Astrocyte of the spinal cord (primary cell): ENCODE measurements around the gene DDX56.
A peak's percentile ranks its signal among the peaks of the same experiment; 100 is the strongest.

ENCODE experiments used
- DNase-seq: peaks from one replicate; pipeline ENCODE4 v3.0.0; 2011; ENCODE audit warnings: low read depth, low spot score
- H3K4me3 ChIP-seq: 2 replicates; pipeline ENCODE4 v1.5.1; 2011; ENCODE audit warnings: low read depth, mild to moderate bottlenecking, low read length, moderate library complexity
- in situ Hi-C: cut with HindIII; loops from 2 replicates; pipeline ENCODE4 v1.10.0; 2017; ENCODE audit warnings: low sequenced_read_pairs
- TF ChIP-seq, protein P1 (sequence below): IDR thresholded peaks from 2 replicates; pipeline ENCODE4 v1.5.1; 2012; ENCODE audit warnings: low read depth, mild to moderate bottlenecking, low read length, inconsistent platforms

Gene DDX56, protein sequence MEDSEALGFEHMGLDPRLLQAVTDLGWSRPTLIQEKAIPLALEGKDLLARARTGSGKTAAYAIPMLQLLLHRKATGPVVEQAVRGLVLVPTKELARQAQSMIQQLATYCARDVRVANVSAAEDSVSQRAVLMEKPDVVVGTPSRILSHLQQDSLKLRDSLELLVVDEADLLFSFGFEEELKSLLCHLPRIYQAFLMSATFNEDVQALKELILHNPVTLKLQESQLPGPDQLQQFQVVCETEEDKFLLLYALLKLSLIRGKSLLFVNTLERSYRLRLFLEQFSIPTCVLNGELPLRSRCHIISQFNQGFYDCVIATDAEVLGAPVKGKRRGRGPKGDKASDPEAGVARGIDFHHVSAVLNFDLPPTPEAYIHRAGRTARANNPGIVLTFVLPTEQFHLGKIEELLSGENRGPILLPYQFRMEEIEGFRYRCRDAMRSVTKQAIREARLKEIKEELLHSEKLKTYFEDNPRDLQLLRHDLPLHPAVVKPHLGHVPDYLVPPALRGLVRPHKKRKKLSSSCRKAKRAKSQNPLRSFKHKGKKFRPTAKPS

DNA sequence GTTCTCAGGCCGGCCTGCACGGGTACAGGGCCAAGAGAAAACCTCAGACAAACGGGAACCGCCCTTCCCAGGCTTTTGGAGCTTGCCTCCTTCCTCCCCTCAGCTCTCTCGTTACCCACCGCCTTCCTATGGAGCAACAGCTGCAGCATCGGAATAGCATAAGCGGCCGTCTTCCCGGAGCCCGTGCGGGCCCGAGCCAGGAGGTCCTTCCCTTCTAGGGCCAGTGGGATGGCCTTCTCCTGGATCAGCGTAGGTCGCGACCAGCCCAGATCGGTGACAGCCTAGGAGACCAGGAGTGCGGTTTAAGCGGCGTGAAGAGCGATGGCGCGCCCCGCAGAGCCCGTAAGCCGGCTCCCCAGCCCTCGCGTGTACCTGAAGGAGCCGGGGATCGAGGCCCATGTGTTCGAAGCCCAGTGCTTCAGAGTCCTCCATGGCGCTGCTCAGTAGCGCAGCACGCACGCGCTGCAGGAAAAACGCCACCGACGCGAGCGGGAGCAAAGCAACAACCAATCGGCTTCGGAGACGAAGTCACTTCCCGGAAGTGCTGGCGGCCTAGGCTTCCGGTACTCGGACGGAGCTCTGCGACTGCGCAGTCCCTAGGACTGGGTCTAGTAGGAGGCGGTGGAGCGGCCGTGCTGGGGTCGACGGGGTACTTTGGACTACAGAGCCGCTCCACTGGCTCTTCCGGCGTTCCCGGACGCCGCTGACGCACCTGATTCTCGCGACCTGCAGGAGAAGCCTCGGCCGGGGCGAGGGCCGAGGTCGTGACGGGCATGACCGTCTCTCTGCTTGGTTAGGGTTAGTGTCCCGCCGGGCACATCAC lies at the start of gene DDX56:
TSS of gene DDX56 (minus strand) at position 445 of the 823 bp plus-strand sequence. CDS start at position 432, 13 bp downstream.
- DNase-seq: peak; percentile 93
- in situ Hi-C loops: no loop called here
- H3K4me3 ChIP-seq: peak within 1 kb of the TSS; percentile 97
- TF ChIP-seq, protein P1, sequence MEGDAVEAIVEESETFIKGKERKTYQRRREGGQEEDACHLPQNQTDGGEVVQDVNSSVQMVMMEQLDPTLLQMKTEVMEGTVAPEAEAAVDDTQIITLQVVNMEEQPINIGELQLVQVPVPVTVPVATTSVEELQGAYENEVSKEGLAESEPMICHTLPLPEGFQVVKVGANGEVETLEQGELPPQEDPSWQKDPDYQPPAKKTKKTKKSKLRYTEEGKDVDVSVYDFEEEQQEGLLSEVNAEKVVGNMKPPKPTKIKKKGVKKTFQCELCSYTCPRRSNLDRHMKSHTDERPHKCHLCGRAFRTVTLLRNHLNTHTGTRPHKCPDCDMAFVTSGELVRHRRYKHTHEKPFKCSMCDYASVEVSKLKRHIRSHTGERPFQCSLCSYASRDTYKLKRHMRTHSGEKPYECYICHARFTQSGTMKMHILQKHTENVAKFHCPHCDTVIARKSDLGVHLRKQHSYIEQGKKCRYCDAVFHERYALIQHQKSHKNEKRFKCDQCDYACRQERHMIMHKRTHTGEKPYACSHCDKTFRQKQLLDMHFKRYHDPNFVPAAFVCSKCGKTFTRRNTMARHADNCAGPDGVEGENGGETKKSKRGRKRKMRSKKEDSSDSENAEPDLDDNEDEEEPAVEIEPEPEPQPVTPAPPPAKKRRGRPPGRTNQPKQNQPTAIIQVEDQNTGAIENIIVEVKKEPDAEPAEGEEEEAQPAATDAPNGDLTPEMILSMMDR: no peak

DNA sequence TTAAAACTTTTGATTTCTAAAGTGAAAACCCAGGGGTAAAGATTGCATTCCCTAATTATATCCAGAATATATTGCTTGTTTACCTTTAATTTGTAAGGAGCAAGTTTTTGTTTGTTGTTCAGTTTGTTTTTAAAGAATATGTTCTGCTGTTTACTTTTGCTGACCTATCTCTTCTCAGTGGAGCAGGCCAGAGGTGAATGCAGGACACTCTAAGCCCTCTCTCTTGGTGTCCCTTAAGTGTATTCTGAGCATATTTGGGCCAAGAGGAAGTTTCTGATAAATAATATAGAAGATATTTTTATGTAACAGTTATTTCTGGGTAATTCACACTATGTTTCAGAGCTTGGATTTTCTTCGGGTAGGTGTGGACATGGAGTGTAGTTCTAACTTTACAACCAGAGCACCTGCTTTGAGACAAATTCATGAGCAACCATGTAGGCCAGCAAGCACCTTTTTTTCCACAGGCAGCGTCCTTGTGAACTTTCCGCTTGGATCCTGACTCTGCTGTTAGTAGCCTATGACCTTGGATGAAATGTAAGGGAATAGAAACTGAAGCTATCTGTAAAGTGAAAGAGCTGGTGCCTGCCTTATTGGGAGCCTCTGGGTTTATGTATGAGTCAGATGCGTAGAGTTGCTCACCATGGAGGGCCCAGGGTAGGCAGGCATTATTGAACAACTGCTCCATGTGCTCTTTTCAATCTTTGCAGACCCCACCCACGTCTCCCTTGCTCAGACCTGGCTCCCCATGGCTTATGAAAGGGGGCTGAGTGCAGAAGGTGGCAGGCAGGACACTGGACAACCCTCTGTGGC lies 48.8 kb upstream of the DDX56 start:
- TF ChIP-seq, protein P1: no peak
- in situ Hi-C loops: no loop called here
- no peak for DNase-seq
- no peak overlapping the region for H3K4me3 ChIP-seq

DNA sequence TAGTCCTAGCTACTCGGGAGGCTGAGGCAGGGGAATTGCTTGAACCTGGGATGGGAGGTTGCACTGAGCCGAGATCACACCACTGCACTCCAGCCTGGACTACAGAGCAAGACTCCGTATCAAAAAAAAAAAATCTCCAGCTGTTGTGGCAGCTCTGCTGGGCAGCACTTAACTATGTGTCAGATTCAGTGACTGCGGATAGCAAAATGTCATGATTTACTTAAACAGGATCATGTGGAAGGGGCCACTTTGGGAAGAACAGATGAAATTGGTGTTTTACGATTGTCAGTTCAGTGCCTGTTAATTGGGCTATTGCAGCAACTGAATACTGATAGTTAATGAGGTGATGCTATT lies 48.0 kb upstream of the DDX56 start:
- in situ Hi-C loops: no loop called here
- no peak overlapping the region for H3K4me3 ChIP-seq
- no peak for DNase-seq
- TF ChIP-seq, protein P1: no peak

DNA sequence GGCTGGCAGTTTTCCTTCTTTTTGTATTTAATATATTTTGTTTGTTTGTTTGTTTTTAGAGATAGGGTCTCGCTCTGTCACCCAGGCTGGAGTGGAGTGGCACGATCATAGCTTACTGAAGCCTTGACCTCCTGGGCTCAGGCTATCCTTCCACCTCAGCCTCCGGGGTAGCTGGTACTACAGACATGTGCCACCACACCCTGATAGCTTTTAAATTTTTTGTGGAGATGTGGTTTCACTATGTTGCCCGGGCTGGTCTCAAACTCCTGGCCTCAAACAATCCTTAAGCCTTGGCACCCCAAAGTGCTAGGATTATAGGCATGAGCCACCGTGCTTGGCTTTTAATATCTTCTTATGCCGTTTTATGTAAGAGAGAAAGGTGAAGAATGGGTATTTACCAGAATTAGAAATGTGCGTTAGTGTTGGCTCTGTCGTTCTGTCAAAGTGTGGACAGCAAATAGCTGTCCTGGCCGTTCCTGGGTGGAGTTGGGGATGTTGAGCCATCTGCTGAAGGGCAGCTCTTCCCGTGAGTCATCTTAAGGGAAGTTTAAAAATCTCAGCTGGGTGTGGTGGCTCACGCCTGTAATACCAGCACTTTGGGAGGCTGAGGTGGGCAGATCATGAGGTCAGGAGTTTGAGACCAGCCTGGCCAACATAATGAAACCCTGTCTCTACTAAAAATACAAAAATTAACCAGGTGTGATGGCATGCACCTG lies 47.5 kb upstream of the DDX56 start:
- no peak for DNase-seq
- TF ChIP-seq, protein P1: no peak
- no peak overlapping the region for H3K4me3 ChIP-seq
- in situ Hi-C loops: no loop called here

DNA sequence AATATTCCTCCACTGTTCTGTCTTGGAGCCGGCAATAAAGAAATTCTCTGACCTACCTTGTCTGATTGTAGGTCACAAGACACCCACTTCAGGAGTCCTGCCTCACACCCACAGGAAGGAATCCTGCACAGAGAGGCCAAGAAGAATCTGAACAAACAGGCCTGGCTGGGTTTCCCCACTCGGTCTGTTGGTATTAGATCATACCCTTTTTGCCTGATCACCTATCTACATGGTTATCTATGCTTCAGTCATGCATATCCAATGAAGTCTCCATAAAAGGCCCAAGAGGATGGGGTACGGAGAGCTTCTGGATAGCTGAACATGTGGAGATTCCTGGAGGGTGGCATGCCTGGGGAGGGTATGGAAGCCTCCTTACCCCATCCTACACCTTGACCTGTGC lies 45.0 kb upstream of the DDX56 start:
- DNase-seq: no peak
- in situ Hi-C loops: no loop called here
- TF ChIP-seq, protein P1: no peak
- no peak overlapping the region for H3K4me3 ChIP-seq

DNA sequence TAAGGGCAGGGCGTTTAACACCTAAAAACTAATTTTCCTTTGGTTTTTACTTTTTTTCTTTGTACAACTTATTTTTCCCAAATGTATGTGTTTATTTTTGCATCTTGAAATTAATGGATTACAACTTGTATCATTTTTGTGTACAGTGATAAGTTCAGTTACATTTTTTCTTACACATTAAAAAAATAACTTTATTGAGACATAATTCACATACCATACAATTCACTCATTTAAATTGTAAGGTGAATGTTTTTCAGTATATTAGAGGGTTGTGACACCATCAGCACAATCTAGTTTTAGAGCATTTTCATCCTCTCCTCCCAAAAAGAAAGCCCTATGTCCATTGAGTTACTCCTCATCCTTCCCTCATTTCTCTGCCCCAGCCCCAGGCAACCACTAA lies 44.3 kb upstream of the DDX56 start:
- in situ Hi-C loops: no loop called here
- no peak for DNase-seq
- TF ChIP-seq, protein P1: no peak
- H3K4me3 ChIP-seq: no peak overlapping the region
